ENCODE data around the gene COL8A1. TPM values are rescaled to one million over a fixed set of nuclear protein-coding genes. Genes with fewer than 3 reads are reported as not detected.
A peak's percentile ranks its signal among the peaks of the same experiment; 100 is the strongest.
"Not testable (repeated sequence)": the region's sequence is repeated elsewhere in the genome, so short reads cannot be mapped to it uniquely, and the experiment has no call there.

COL8A1 gene
- total RNA-seq, 1 donor from 2014 or later = 6.2 TPM

DNA sequence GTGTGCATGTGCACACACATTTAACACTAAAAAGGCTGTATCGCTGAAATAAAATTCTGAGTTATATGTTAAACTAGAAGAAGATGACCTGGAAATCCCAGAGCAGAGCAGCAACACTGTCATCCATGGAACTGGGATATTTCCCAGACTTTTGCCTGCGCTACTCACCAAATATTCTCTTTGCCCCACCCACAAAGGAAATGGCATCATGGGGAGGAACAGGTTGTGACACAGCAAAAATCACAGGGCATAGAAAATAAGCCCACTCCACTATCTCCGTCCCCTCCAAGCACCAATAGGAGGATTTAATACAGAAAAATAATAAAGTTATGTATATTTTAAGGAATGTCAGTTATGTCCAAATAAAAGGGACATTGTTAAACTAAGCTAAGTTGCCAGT, 71.7 kb downstream of the COL8A1 start:
- no peak for DNase-seq

DNA sequence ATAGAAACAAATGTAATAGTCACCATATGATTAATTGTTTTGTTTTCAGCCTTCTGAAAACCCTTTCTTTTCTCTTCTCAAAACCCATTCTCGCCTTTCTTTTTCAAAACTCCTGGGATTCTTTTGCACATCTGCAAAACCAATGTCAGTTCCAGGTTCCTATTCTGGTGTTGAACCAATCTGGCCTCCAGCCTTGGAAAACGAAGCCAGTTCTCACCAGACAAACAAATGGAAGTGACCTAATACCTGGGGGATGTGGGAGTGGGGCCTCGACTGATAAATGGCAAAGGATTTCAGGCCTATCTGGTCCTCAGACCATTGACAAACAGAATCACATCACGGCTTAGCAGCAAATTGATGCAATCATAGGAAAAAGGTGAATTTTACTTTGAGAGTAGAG, 73.0 kb downstream of the COL8A1 start:
- DNase-seq = no peak

DNA sequence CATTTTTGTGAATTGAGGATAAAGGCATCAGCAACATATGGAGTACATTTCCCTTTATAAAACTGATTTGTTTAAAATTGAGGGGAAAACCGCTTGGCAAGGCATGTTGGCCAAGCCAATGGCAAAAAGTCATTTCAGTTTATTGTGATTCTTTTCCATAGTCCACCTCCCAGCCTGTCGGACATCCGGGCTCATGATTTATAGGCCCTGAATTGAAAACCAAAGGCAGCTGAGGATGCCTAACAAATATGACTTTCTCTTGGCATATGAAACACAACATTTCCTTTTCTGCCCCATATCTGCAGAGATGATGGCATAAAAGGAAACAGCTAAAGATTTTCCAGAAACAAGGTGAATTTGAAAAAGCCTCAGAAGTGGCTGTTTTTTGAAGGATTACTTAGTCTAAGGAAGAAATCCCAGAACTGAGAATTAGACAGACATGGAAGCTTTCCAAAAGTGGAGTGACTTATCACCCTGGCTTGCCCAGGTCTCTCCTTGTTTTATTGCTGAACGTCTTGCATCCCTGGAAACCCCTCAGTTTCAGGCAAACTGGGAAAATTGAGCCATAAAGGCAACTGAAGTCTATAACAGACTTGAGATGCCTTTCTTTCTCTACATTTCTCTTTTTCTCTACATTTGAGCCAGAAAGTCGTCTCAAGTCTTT, 74.0 kb downstream of the COL8A1 start:
- no peak for DNase-seq

DNA sequence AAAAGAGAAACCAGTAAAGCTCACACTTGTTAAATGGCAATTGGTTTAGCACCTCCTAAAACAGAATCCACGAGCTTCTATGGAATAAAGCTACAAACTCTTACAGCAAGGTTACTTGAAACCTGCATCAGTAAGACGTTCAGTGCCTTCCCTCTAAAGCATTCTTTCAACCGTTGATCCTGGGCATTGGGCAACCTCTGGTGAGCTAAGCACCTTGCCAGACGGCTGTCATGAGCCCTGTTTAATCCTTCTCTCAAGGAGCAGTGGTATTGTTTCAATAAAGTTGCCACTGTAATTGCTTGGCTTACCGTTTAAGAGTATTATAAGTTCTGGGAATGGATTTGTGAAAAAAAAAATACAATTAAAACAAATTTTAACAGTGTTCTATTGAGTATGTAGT, 75.0 kb downstream of the COL8A1 start:
- no peak for DNase-seq

DNA sequence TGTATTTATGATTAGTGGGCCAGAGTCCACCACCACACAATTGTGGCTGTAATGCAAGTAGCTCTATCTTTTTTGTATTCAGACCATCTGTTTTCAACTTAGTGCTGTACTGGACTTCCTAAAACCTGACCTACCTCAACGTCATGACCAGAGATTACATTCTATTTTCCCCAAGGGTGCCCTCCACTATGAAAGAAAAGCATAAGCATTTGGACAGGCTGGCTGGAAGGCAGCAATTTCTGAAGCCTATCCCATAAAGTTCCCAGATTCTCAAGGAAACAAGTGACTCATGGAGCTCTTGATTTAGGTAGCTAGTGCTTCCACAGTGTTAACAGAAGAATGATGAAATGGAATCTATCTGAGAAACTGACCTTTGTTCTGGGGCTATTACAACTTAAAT, 75.8 kb downstream of the COL8A1 start:
- peak; percentile 22 for DNase-seq

DNA sequence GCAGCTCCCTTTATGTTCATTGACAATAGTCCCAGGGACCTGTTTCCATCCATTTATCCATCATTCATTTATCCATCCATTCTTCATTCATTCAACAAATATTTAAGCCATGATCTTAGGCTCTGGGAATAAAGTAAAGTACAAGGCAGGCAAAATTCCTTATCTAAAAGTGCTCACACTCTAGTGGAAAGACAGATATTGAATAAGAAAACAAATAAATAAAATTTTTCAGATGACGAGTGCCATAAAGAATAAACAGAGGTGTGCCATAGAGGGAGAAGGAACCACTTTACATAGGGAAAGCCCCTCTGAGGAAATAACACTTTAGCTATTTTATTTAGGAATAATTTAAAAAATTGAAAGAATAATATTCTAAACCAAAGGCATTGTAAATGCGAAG, 76.2 kb downstream of the COL8A1 start:
- no peak for DNase-seq

DNA sequence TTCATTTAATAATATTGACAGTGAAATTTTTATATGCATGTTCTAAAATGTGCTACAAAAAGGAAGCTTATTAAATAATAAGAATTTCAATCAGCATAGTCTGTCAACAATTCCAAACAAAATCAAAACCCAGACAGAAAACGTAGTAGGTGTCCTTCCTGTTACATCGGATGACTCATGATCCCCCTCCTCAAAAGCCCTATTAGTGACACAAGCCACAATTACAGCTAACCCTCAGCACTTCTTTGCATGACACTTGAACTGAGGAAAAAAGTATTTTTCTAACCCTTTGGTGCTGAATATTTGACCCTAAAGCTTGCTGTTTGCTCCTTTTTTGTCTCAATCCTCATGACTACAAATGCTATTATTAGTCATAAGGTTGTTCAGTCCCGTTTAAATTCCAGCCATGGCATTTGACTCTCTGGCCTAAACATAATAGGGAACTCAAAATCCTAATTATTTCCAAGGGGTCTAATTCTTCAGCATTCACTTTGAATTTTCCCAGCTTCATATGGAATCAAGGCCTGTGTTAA, 78.1 kb downstream of the COL8A1 start:
- no peak for DNase-seq

DNA sequence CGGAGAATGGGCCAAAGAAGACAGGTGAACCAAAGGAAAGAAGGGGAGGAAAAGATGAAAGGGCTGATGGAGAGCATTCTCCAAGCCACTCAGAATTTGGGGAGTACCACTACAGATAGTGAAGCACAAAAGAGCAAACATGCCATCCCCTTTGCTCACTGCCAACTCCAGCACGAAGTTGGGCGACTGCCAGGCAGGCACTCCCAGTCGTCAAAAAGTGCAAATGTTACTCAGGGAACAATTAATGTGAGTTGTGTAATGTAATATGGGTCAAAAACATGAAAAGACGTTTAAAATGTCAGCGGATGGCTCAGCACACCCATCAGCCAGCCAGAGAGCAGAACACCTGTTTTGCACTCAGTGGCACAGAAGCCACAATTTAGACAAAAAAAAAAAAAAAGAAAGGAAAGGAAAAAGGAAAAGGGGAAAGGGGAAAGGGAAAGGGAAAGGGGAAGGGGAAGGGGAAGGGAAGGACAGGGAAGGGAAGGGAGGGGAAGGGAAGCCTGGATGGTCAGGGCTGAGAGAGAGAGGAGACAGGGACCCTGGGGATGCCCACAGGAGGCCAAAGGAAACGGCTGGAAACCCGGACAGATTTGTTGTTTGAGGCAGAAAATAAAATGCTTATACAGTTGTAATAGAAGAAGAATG, 82.7 kb downstream of the COL8A1 start:
- DNase-seq = no peak

DNA sequence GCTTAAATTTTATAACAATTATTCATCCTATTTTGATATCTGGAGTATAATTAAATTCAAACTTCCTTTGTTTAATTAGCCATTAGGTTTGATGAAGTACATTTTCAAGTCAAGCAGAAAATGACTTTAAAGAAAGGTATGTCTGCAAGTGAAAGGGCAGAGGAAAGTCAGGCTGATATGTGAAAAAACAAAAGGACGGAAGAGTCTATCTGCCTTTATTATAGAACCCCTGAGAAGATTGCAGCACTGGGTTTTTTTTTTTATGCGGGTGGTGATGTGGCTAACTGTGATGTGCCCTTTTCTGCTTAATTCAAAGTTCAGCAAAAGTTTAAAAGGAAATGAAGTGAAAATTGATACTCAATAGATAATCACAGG, 83.2 kb downstream of the COL8A1 start:
- DNase-seq = no peak

DNA sequence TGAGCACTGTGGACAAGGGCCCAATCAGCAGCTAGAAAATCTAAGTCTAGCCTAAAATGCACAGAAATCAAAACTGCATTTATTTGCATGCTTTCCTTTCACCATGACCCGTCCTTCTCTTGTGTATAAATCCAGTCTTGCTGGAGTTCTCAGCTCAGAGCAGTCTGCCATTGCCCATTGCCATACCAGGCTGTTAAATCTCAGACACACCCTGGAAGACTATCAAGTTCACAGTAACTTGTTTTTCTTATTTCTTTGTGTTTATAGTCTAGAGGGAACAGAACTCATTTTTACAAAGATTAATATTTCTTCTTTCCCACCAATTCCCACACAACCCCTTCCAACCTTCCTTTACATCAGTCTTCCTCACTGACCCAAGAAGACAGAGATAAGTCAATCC, 85.9 kb downstream of the COL8A1 start:
- DNase-seq = no peak

DNA sequence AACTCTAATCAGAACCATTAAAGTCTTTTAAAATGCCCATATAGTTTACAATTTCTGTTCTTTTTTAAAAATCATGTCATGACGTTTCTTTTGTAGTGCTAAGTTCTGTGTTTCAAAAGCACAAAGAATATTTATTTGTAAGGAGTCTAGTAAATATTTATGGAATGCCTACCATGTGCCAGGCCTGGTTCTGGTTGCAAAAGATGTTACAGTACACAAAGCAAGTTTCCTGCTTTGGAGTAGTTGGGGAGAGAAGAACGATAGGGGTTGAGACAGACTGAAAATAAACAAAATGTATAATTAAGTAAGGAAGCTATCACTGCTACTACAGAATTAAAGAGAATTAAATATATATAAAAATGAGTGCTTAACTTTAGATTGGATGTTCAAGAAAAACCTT, 92.5 kb downstream of the COL8A1 start:
- no peak for DNase-seq

DNA sequence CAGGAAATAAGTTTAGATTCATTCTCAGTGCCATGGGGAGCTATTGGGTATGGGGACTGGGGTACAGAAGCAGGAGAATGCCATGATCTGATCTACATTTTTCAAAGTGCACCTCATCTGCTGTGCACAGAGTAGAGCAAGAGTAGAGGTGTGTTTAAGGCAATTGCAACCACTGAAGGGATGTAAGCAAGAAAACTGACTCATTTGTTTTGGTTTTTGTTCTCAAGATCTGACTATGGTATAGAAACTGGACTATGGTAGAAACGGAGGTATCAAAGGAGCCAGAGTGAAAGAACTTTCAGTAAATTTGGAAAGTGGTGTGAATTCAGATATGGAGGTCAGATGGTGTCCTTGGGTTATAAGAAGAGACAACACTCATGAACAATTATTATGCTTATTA, 93.1 kb downstream of the COL8A1 start:
- DNase-seq = no peak

DNA sequence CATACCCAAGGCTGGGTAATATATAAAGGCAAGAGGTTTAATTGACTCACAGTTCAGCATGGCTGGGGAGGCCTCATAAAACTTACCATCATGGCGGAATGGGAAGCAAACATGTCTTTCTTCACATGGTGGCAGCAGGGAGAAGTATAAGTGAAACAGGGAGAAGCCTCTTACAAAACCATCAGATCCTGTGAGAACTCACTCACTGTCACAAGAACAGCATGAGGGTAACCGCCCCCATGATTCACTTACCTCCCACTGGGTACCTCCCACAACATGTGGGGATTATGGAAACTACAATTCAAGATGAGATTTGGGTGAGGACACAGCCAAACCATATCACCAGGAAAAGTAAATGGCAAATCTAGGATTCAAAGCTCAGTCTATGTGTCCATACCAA, 102.0 kb downstream of the COL8A1 start:
- DNase-seq = not testable (repeated sequence)

DNA sequence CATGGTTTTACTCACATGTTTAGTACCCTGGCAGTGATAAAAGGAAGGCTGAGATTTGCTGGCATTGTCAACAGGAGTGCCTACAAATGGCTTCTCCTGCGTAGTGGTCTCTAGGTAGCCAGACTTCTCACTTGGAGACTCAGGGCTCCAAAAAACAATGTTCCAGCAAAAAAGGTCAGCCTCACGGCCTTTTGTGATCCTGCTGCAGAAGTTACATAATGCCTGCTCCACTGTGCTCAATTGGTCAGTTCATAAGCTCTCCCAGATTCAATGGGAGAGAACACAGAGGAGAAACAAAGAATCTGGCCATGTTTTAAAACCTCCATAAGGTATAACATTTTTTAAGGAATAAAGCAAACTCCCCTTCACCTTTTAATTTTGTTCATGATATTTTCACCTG, 103.2 kb downstream of the COL8A1 start:
- no peak for DNase-seq

DNA sequence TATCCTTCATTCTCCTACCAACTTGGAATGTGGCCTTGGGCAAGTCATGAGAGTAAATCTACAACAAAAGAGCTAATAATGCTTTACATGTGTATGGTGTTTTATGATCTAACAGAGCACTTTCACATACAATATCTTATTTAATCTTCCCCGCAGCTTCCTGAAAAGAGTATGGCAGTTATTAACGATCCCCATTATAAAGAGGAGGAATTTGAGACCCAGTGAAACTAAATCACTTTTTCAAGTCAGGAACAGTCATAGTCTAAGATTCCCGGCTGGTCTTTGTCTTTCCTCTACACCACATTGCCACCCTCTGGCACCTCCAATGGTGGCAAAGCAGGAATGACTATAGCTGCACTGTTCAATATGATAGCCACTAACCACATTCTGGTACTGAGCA, 109.5 kb downstream of the COL8A1 start:
- no peak for DNase-seq

DNA sequence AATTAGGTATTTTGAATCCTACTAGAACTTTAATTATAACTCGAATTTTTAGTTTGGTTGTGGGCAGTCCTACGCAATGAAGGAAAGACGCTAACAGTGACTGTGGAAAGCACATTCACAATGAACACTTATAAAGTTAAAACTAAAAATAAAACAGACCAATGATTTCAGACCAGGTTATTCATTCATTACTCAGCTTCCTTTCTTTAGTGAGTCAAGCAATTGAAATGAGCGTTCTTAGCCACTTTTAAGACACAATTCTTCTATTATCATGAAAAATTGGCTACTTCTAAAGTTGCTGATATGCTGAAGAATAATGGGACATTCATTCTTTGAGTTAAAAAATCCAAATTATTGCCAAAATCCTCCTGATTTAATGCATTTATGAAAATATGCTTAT, 113.3 kb downstream of the COL8A1 start:
- no peak for DNase-seq

DNA sequence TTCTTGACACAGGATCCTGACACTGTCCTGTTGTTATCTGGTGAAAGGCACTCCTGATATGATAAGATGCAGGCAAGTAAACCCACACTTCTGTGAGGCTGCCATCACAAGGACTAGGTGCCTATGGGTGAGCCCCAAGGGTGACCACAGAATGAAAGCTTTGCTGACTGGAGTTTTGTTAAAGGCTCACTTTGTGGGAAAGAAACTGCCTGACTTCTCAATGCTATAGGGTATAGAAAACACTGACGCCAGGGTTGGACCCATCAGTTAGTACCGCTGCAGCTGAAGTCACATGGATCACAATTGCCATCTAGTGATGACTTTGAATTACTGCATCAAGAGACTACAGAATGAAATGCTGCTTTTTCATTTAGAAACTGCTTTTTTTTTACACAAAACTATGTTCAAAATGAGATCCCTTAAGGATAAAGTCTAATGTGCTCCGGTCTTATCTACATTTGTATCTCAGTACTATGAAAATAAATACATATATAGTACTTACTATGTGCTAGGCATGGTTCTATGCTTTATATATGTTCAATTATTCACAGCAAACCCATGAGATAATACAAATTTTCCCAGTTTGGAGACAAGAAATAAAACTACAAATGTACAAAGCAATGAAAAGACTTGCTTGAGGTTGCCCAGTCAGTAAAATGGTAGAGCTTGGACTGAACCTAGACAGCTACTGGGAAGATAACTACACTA, 115.0 kb downstream of the COL8A1 start:
- peak; percentile 67 for DNase-seq

DNA sequence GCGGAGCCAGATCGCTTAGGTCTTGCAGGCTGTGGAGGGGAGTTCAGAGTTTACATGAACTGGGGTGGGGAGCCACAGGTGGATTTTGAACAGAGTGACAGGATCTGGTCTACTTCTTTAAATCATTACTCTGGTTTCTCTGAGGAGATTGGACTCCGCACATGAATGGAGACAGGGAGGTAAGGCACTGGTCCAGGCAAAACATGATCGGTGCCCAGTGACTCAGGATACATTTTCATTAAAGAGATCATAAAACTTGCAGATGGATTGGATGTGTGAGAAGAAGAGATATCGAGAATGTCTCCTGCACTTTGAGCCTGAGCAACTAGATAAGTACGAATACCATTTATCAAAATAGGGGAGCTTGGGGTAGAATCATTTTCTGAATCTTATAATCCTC, 117.4 kb downstream of the COL8A1 start:
- DNase-seq = no peak

DNA sequence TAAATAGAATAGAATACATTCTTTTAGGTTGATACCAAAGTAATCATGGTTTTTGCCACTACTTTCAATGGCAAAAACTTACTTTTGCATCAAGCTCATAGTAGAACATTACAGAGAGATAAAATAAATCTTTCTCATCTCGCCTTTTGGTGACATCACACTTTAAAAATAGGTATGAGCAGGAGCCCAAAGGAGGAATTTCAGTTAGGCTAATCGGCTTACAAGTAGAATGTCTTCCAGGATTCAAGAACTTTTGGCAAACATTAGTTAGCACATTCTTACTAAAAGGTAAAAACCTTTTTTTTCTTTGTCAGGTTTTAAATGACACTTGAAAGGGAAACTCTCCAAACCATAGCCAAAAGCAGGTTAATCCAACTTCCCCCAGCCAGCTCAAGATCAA, 119.6 kb downstream of the COL8A1 start:
- DNase-seq = no peak

DNA sequence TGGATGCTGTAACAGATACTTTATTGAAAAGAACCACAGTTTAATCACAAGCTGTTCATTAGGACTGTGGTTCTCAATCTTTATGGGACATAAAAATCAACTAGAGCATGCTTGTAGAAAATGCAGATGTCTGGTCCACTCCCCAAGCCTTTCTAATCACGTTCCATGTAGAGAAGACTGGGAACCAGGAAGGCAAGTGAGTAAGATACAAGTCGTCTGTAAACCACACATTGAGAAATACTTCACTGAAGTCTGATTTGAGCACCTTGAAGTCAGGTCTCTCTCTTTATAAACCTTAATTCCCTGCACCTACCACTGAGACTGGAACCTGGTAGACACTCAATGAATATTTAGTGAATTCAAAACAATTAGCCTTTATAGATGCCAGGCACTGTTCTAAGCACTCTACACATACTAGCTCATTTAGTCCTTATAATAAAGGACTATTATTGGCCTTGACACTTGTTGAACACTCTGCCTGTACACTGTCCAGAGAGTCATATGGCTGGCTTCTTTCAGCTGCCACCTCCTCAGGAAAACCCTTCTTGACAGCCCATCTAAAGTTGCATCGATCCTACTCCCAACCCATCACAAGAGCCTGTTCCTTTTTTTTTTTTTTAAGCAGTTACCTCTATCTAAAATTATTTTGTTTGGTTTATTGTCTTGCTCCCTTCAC, 120.2 kb downstream of the COL8A1 start:
- DNase-seq = no peak

DNA sequence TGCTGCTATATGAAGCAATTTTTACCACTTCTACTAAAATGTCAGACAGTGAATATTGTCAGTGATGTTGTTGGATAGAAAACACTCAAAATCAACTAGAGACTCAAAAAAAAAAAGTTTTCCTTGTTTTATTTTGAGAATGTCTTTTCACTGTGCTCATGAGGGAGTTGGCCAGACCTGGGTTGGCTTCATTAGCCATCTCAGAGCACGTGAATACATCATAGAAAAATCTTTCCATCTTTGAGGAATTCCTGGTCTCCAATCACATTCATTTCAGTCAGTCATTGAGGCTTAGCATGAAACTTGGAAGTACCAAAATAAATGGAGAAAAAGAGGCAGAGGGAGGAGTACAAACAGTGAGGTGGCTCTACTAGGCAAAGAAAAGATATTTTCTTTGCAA, 121.6 kb downstream of the COL8A1 start:
- DNase-seq = no peak

DNA sequence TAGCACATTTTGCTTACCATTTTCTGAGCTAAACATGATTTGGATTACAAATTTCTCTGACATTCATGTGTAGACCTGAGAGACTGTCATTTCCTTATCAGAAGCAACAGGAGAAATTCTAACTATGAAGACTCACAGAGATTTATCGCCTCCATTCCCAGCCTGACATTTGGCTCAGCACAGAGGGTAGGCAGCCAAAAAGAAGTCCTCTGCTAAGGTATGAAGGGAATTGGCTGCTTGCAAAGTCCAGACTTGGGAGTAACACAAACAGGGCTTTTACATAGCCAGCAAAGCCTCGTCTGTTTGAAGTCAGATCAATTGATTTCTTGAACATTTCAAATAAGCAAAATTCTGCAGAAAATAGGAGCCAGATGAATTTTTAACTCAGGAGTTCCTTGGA, 122.2 kb downstream of the COL8A1 start:
- peak; percentile 50 for DNase-seq
